Glomerular endothelial cell (primary cell): Measurements from ENCODE around the gene SDSL. TPM values are rescaled to one million over a fixed set of nuclear protein-coding genes. Genes with fewer than 3 reads are reported as not detected.

Experiments used
- DNase-seq: peaks from one replicate; pipeline ENCODE4 v3.0.0-alpha.2; 2011; ENCODE audit warnings: low read depth, low spot score; ENCODE audit errors: extremely low read depth
- total RNA-seq: library from RNA; depleted of rRNA; stranded (reverse); fragments of >200 nt; gene quantifications from 2 replicates; pipeline ENCODE4 v1.2.3, GENCODE V29; 2015

Gene SDSL
- total RNA-seq, 1 donor from 2014 or later: 4.3 TPM

DNA sequence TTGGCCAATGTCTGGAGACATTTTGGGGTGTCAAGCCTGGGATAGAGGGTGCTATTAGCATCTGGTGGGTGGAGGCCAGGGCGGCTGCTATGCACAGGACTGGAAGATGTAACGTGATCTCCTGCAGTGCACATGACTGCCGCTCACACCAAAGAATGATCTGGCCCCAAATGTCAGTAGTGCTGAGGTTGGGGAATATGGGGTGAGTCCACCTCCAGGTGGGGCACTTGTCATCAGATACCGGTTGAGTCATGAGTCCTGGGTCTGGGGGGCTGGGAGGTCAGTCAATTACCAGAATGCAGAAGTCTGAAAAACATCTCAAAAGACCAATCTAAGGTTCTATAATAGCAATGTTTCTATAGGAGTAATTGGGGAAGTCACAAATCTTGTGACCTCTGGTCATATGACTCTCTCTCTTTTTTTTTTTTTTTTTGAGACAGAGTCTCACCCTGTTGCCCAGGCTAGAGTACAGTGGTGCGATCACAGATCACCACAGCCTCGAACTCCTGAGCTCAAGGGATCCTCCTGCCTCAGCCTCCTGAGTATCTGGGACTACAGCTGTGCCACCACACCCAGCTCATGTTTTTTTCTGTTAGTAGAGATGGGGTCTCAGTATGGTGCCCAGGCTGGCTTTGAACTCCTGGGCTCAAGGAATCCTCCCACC, 6.0 kb upstream of the SDSL start:
- no peak for DNase-seq

DNA sequence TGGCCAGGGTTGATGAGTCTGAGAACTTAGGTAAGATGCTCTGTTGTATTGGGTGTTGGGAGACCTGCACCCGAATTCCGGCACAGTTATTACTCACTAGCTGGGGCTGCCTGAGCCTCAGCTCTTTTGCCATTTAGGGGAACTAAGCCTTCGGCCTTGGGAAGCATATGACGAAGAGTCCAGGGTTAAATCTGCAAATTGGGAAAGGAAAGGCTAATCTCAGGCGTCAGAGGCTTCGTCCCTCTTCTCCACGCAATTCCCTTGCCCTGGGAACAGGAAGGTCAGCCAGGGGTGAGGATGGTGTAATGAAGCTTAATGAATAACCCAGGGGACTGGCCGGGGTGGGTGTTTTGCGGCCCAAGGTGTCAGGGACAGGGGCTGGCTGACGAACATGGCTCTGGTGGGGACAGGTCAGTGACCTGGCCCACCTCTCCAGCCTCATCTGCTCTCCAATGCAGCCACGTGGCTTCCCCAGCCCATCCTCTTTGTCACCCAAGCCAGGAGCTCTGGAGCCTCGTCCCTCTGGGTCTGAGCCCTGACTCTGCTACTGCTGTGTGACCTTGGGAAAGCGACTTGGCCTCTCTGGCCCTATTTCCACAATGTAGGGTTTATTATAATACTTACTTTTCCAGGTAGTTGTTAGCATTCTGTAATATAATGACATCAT, 3.8 kb upstream of the SDSL start:
- DNase-seq: no peak

DNA sequence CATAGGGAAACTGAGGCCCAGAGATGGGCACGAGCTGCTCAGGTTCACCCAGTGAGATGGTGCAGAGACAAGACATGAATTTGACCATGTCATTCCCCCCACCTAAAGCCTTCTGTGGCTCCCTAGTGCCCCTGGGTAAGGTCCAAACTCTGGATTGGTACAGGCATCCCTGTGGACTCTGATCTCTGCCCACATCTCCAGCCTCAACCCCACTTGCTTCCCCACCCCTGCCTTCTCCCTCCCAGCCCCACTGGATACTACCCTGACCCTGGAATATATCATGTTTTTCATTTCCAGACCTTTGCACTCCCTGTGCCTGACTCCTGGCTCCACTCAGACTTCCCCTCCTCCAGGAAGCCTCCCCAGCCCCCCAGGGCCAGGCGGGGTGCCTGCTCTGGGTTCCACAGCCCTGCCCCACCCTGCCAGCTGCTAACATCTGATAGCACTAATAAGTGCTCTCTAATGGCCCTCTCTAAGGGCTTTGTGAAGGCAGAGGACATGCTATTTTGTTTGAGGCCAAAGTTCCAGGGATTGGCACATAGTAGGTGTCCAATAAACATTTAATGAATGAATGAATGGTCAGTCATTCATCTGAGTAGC, 1.1 kb upstream of the SDSL start:
- DNase-seq: no peak

DNA sequence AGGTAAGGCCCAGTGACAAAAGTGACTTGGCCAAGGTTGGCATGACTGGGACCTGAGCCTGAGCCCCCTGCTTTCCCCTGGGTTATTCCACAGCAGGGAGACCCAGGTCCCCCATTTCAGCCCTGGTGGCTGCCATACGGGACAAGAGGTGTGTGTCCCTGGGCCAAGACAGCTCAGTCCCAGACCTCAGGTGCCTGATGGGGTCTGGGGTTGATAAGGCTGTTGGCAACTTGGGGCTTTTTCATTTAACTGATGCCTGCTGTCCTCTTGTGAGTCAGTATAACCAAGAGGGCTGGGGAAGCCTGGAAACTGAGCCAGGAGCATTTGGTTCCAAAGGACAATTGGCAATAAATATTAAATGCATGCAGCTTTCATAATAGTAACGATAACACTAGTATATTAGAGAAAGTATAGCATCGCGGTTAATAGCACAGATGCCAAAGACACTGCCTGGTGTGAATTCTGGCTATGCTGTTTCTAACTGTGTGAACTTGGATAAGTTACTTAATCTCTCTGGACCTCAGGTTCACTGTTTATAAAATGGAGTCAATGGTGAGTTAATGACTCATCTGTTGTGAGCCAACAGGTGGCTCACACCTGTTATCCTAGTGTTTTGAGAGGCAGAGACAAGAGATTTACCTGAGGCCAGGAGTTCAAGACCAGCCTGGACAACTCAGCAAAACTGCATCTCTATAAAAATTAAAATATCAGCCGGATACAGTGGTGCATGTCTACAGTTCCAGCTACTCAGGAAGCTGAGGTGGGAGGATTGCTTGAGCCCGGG, 898 bp downstream of the SDSL start:
- DNase-seq: no peak

DNA sequence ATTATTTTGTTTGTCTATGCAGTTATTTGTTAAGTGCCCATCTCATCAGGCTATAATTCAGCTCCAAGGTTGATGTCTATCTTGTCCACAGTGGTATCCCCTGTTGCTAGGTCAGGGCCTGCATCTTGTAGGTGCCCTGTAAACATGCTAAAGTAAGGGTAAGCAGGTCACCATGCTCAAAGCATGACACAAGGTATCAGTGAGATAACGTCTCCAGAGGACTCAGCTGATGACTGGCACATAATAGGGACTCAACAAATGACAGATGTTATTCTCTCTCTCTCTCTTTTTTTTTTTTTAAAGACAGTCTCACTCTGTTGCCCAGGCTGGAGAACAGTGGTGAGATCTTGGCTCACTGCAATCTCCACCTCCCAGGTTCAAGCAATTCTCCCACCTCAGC, 2.3 kb downstream of the SDSL start:
- no peak for DNase-seq

DNA sequence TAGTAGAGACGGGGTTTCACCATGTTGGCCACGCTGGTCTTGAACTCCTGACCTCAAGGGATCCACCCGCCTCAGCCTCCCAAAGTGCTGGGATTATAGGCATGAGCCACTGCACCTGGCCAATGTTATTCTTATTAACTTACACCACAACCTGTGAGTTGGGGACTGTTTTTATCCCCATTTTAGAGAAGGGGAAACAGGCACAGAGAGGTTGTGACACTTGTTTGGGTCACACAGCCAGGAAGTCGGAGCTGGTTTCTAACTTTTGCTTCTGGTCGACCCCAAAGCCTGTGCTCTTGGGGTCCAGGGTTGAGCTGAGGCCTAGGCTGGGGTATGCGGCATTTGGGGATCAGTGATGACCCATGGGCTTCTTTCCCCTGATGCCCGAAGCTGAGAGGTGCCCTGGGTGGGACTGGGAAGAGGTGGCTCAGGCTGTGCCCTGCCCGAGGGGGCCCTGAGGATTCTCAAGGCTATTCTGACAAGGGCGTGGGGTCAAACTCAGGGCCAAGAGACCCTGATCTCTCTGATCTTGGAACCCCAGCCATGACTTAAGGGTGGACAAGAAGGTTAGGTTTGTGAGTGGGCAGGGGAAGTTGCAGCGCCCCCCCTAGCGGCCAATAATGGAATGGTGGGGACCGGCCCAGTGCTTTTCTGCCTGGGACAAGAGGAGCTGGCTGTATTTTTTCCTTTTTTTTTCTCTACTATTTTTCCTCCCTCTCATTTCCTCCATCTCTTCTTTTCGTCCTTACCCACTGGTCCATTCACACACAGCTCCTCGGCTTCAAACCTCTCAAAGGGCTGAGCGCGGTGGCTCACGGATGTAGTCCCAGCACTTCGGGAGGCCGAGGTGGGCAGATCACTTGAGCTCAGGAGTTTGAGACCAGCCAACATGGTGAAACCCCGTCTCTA, 3.0 kb downstream of the SDSL start:
- DNase-seq: no peak

DNA sequence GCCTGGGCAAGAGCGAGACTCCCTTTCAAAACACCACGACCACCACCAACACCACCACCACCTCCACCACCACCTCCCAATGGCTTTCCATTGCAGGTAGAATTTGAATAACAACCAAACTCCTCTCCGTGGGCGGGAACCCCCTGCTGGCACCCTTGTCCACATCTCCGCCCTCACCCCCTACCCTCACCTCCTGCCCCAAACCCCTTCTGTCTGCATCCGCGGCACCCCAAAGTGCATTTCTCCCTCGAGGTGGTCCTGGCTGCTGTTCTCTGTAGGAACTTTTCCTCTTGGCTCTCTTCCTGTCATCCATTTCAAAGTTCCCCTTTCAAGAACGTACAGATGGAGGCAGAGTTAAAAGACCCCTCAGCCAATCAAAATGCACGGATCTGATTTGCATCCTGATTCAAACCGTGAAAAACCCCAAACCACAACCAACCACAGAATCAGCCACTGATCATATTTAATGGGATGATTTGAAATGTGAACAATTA, 3.8 kb downstream of the SDSL start:
- no peak for DNase-seq

DNA sequence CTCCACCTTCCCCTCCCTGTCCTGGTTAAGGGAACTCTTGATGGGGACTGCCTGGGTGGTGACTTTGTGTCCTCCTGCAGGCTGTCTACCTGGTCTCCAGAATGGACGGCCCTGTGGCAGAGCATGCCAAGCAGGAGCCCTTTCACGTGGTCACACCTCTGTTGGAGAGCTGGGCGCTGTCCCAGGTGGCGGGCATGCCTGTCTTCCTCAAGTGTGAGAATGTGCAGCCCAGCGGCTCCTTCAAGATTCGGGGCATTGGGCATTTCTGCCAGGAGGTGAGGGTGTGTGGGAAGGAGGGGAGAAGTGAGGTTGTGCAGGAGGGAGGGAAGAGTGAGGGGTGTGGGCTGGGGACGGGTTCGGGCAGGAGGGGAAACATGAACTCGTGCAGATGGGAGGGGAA, 5.7 kb downstream of the SDSL start:
- DNase-seq: no peak

DNA sequence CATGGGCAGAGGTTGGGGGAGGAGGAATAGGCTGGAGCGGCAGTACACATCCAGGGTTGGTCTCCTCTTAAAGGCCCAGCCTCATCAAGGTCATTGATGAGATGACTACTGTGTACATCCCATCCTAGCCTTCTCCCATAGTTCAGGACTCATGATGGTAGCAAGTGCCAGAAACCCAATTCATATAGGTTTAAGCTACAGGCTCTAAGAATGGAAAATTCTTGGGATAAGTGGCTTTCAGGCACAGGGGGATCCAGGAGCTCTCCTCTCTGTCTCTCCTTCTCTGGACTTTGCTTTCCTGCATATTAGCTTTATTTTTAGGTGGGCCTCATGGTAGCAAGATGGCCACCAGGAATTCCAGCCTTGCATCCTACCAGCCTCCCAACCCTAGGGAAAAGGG, 6.3 kb downstream of the SDSL start:
- DNase-seq: no peak

DNA sequence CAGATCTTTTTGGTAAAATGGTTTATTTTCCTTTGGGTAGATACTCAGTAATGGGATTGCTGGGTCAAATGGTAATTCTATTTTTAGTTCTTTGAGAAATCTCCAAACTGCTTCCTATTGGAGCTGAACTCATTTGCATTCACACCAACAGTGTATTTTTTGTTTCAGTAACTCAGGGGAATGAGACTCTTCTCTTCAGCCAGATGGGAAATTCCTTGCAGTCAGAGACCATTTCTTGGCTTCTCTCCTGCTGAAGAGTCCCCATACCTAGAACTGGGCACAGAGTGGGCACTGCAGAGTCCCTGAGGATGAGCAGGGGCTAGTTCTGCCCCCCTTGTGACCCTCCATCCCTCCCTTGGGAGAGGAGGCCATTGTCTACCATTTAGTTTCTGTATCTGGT, 10.8 kb downstream of the SDSL start:
- no peak for DNase-seq

DNA sequence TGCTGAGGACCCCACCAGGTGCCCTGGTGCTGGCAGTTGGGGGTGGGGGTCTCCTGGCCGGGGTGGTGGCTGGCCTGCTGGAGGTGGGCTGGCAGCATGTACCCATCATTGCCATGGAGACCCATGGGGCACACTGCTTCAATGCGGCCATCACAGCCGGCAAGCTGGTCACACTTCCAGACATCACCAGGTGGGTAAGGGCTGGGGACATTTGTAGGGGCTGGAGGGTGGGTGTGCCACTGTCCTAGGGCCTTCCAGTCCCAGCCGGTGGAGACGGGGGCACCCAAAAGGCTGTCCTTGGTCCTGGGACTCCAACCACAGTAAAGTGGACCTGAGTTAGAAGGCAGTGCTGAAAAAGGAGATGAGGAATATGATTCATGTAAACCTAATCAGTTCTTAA, 13.2 kb downstream of the SDSL start:
- DNase-seq: no peak

DNA sequence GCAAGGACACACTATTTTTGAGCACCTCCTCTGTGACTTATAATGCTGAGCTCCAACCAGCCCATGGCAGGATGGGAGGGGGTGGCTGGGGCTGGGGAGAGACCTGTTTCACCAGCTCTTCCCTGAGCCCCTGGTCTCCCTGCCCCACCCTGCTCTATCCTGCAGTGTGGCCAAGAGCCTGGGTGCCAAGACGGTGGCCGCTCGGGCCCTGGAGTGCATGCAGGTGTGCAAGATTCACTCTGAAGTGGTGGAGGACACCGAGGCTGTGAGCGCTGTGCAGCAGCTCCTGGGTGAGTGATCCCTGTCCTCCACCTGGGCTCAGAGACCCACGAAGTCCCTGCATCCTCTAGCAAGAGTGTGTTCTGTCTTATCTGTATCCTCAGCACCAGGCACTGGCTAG, 14.4 kb downstream of the SDSL start:
- no peak for DNase-seq

DNA sequence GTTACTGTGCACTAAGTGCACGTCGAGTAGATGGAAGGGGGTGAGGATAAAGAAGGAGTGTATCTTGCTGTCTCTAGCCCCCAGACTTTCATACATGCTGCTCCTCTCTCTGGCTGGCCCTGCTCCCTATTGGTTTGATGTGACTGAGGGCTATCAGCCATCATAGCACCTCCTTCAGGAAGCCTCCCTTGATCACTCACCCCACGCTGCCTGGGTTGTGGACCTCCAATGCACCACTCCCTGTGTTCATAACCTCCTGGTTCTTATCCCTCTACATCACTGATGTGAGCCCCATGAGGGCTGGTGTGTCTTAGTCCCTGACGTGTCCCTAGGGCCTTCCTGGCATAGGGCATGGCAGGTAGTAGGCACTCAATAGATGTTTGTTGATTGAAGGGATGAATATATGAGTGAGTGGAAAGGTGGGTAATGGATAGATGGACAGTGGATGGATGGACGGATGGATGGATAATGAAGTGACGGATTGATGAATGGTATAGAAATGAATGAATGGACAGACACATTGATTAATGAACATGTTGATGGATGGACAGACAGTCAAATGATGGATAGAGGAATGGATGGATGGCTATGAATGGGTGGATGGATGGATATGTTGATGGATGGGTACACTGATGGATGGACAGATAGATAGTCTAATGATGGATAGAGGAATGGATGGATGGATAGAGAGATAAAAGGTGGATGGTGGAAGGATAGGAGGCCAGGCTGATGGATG, 15.0 kb downstream of the SDSL start:
- no peak for DNase-seq

DNA sequence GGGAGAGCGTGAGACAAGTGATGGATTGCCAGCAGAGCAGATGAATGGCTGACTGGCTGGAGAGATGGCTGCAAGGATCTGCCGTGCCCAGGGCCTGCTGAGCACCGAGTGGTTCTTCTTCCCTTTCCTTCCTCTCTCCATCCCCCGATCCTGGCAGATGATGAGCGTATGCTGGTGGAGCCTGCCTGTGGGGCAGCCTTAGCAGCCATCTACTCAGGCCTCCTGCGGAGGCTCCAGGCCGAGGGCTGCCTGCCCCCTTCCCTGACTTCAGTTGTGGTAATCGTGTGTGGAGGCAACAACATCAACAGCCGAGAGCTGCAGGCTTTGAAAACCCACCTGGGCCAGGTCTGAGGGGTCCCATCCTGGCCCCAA, 15.5 kb downstream of the SDSL start:
- DNase-seq: no peak

DNA sequence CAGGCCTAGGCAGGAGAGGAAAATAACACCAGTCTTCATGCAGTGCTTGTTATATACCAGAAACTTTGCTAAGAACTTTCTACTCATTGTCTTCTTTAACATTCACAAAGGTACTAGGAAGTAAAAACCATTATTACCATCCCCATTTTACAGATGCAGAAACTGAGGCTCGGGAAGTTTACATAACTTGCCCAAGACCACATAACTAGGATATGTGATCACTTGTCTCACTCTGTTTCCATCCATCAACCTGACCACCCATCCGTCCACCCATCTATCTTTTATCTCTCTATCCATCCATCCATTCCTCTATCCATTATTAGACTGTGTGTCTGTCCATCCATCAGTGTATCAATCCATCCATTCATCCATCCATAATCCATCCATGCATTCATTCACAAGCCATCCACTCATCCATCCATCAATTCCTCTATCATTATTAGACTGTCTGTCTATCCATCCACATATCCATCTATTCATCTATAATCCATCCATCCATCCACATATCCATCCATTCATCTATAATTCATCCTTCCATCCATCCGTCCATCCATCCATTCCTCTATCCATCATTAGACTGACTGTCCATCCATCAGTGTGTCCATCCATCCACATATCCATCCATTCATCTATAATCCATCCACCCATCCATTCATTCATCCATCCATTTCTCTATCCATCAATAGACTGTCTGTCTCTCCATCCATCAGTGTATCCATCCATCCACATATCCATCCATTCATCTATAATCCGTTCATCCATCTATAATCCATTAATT, 16.5 kb downstream of the SDSL start:
- no peak for DNase-seq

DNA sequence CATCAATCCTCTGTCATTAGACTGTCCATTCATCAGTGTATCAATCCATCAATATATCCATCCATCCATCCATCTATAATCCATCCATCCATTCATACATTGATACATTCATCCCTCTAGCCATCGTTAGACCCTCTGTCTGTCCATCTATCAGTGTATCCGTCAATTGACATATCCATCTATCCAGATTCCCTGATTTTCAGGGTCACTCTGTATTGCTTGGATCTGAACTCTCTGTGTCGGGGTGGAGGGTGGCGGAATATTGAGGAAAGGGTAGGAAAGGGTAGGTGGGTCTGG, 17.1 kb downstream of the SDSL start:
- no peak for DNase-seq

DNA sequence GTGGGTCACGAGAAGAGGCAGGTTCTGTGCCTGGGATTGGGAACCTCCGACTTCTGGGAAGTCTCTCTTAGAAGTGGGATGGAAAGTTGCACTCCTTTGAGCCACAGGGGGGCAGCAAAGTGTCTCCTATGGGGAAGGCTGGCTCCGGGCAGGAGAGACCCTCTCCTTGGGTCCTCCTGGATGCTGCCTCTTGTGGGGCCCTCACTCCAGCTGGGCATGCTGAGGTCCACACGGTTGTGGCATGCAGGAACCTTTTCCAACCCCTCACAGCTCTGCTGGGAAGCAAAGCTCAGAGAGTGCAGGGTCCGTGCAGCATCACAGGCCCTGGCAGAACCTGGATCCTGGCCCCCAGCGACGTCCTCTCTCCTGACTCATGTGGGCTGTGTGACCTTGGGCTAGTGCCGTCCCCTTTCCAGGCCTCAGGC, 17.4 kb downstream of the SDSL start:
- DNase-seq: no peak

DNA sequence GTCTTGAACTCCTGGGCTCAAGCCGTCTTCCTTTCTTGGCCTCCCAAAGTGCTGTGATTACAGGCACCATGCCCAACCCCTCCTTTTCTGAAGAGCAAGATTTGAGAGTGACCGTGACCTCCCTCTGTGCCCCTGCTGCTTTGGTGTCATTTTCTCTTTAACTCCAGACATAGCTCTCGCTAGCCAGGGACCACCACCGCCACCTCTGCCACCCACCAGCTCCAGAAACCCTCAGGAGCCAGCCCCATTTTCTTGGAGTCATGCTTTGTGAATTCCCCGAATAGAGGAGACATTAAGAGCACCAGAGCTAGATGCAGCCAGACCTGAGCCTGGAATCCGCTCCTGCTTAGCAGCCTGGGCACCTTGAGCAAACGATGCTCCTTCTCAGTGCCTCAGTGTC, 18.2 kb downstream of the SDSL start:
- no peak for DNase-seq
